Brain microvascular endothelial cell (primary cell): ENCODE data around the gene GIGYF1.

Source experiments
- DNase-seq: peaks from one replicate; pipeline ENCODE4 v3.0.0-alpha.2; 2020
- H3K27ac ChIP-seq: fragments of 250-450 bp; sonication (Bioruptor Pico); 2 replicates; pipeline ENCODE4 v1.5.1; 2020; ENCODE audit warnings: mild to moderate bottlenecking, moderate library complexity
- H3K27me3 ChIP-seq: fragments of 250-450 bp; sonication (Bioruptor Pico); replicated peaks from 2 replicates; pipeline ENCODE4 v1.5.1; 2020; ENCODE audit warnings: mild to moderate bottlenecking
- H3K36me3 ChIP-seq: fragments of 250-450 bp; sonication (Bioruptor Pico); replicated peaks from 2 replicates; pipeline ENCODE4 v1.5.1; 2020; ENCODE audit warnings: mild to moderate bottlenecking
- H3K4me3 ChIP-seq: 2 replicates; pipeline ENCODE4 v1.5.1; 2011; ENCODE audit warnings: low read depth, mild to moderate bottlenecking, control low read depth, low read length, moderate library complexity
- CTCF ChIP-seq: IDR thresholded peaks from 2 replicates; pipeline ENCODE4 v1.5.1; 2011; ENCODE audit warnings: low read depth, mild to moderate bottlenecking, moderate library complexity, low read length, control low read depth, inconsistent platforms; ENCODE audit errors: missing control alignments
- in situ Hi-C: cut with HindIII; loops from 2 replicates; pipeline ENCODE4 v1.10.0; 2017; ENCODE audit warnings: low sequenced_read_pairs, low pct_ligation_motif_present

Gene GIGYF1

GRCh38 chr7:100714725-100715124 lies 20.7 kb upstream of the GIGYF1 start:
- H3K27ac ChIP-seq, result no peak overlapping the region
- TF ChIP-seq CTCF, result no peak
- H3K36me3 ChIP-seq, result no peaks in the 10 kb centered on the region
- H3K4me3 ChIP-seq, result no peak overlapping the region
- in situ Hi-C loops, result loop anchor here (25.0 kb wide), 1 partner anchor 123 kb away; the partner anchor contains the start of gene EPHB4
- peaks cover 3% of the 10 kb centered on the region for H3K27me3 ChIP-seq
- no peak for DNase-seq

GRCh38 chr7:100711369-100711768 lies 17.3 kb upstream of the GIGYF1 start:
- Histone ChIP-seq H3K36me3 (no peaks in the 10 kb centered on the region), H3K27ac (no peak overlapping the region), H3K4me3 (no peak overlapping the region), H3K27me3 (no peaks in the 10 kb centered on the region)
- in situ Hi-C loops, result loop anchor here (25.0 kb wide), 1 partner anchor 126 kb away; the partner anchor contains the start of gene EPHB4
- no peak for TF ChIP-seq CTCF
- DNase-seq, result no peak

GRCh38 chr7:100710452-100710851 lies 16.4 kb upstream of the GIGYF1 start:
- no peak for DNase-seq
- no peak for TF ChIP-seq CTCF
- H3K36me3 ChIP-seq, result no peaks in the 10 kb centered on the region
- H3K27me3 ChIP-seq, result no peaks in the 10 kb centered on the region
- in situ Hi-C loops, result loop anchor here (25.0 kb wide), 1 partner anchor 127 kb away; the partner anchor contains the start of gene EPHB4
- H3K4me3 ChIP-seq, result no peak overlapping the region
- no peak overlapping the region for H3K27ac ChIP-seq

- Histone ChIP-seq H3K36me3 (no peaks in the 10 kb centered on the region), H3K27ac (no peak overlapping the region), H3K27me3 (no peaks in the 10 kb centered on the region), H3K4me3 (no peak overlapping the region)
- no peak for DNase-seq
- in situ Hi-C loops, result loop anchor here (25.0 kb wide), 1 partner anchor 129 kb away; the partner anchor contains the start of gene EPHB4
- no peak for TF ChIP-seq CTCF
These were observed 14.3 kb upstream of the GIGYF1 start for GRCh38 chr7:100708395-100708794.

- no peak for DNase-seq
- peak overlapping the region; percentile 94 for H3K4me3 ChIP-seq
- no peaks in the 10 kb centered on the region for H3K27me3 ChIP-seq
- H3K27ac ChIP-seq, result peak overlapping the region; percentile 43
- in situ Hi-C loops, result loop anchor here (25.0 kb wide), 1 partner anchor 131 kb away; the partner anchor contains the start of gene EPHB4
- H3K36me3 ChIP-seq, result no peaks in the 10 kb centered on the region
- no peak for TF ChIP-seq CTCF
These were observed 12.7 kb upstream of the GIGYF1 start for GRCh38 chr7:100706672-100707311.
